ENCODE data around the gene BRPF1.

GRCh38 chr3:9777694-9778021 is 46.1 kb downstream of the BRPF1 start:
- TF ChIP-seq CTCF (IDR thresholded peaks at IDR 0.05) = no peak
- TF ChIP-seq ZFX (IDR thresholded peaks at IDR 0.05; ENCODE audit: borderline replicate concordance) = no peak

All from 22Rv1 (cell line).